HEK293 (cell line): ENCODE results near the gene LSS.
"Not testable (repeated sequence)": the region's sequence is repeated elsewhere in the genome, so short reads cannot be mapped to it uniquely, and the experiment has no call there.

Source experiments
- CTCF ChIA-PET: fragments of 350-600 bp; formaldehyde crosslinking; extraction: SDS; loops from one replicate; lab custom pipeline; 2021; ENCODE audit warnings: antibody characterized with exemption; lab: Yijun Ruan, JAX
- POLR2A ChIA-PET: fragments of 300-600 bp; formaldehyde crosslinking; extraction: SDS; loops from one replicate; lab custom pipeline; 2020; ENCODE audit warnings: antibody characterized with exemption, inconsistent platforms; lab: Yijun Ruan, JAX
- H3K27ac ChIP-seq: fragments of 200-500 bp; sonication (Bioruptor generic); 2 replicates; pipeline ENCODE4 v1.5.1; 2014; ENCODE audit warnings: low read depth, low read length, control low read depth, inconsistent platforms; ENCODE audit errors: extremely low read depth
- H3K36me3 ChIP-seq, 2 experiments: fragments of 200-500 bp in 1 of 2; sonication (Bioruptor generic) in 1 of 2; 1 replicate in 1 of 2; 2 replicates in 1 of 2; pipeline ENCODE4 v1.5.1; 2014 to 2017; ENCODE audit warnings: inconsistent platforms in 2 of 2, low read length in 2 of 2; ENCODE audit not compliant: control insufficient read depth in 2 of 2, insufficient read depth in 1 of 2
- H3K4me1 ChIP-seq: fragments of 200-500 bp; sonication (Bioruptor generic); 2 replicates; pipeline ENCODE4 v1.5.1; 2014; ENCODE audit warnings: mild to moderate bottlenecking, low read length, inconsistent platforms; ENCODE audit not compliant: control insufficient read depth, insufficient read depth
- H3K4me3 ChIP-seq: 2 replicates; pipeline ENCODE4 v1.5.1; 2011; ENCODE audit warnings: low read depth, mild to moderate bottlenecking, control low read depth, low read length, moderate library complexity
- H3K9me3 ChIP-seq: fragments of 200-500 bp; sonication (Bioruptor generic); 2 replicates; pipeline ENCODE4 v1.5.1; 2014; ENCODE audit warnings: low read depth, low read length, inconsistent platforms; ENCODE audit not compliant: control insufficient read depth, insufficient read depth
- CTCF ChIP-seq: fragments of 450-650 bp; formaldehyde crosslinking; IDR thresholded peaks from 2 replicates; pipeline ENCODE4 v1.5.1; 2016; ENCODE audit warnings: missing biosample characterization, missing genetic modification characterization
- EGR2 ChIP-seq: fragments of 450-650 bp; formaldehyde crosslinking; IDR thresholded peaks from 2 replicates; pipeline ENCODE4 v1.5.1; 2016; ENCODE audit warnings: low read depth, missing biosample characterization, missing genetic modification characterization
- ZBTB44 ChIP-seq: fragments of 450-650 bp; IDR thresholded peaks from 2 replicates; pipeline ENCODE4 v1.5.1; 2018; ENCODE audit warnings: missing biosample characterization, mild to moderate bottlenecking, missing genetic modification characterization
- ZFHX2 ChIP-seq: fragments of 450-650 bp; formaldehyde crosslinking; conservative IDR thresholded peaks from 2 replicates; pipeline ENCODE4 v1.5.1; 2016; ENCODE audit warnings: missing biosample characterization, missing genetic modification characterization
- ZNF146 ChIP-seq: fragments of 450-650 bp; formaldehyde crosslinking; IDR thresholded peaks from 2 replicates; pipeline ENCODE4 v1.5.1; 2016; ENCODE audit warnings: missing biosample characterization, missing genetic modification characterization
- ZNF394 ChIP-seq: fragments of 450-650 bp; formaldehyde crosslinking; IDR thresholded peaks from 2 replicates; pipeline ENCODE4 v1.5.1; 2016; ENCODE audit warnings: missing biosample characterization, missing genetic modification characterization, mild to moderate bottlenecking, moderate library complexity, borderline replicate concordance
- ZNF513 ChIP-seq: fragments of 450-650 bp; IDR thresholded peaks from 2 replicates; pipeline ENCODE4 v1.5.1; 2018; ENCODE audit warnings: missing biosample characterization, missing genetic modification characterization
- ZNF521 ChIP-seq: fragments of 450-650 bp; formaldehyde crosslinking; IDR thresholded peaks from 2 replicates; pipeline ENCODE4 v1.5.1; 2017; ENCODE audit warnings: missing biosample characterization, mild to moderate bottlenecking, missing genetic modification characterization
- ZNF549 ChIP-seq: fragments of 450-650 bp; IDR thresholded peaks from 2 replicates; pipeline ENCODE4 v1.5.1; 2018; ENCODE audit warnings: missing biosample characterization, missing genetic modification characterization, mild to moderate bottlenecking, inconsistent platforms, moderate library complexity

The LSS gene

GRCh38 chr21:46200877-46201803 is 27.4 kb downstream of the LSS start:
- H3K4me1 ChIP-seq, H3K9me3 ChIP-seq, H3K4me3 ChIP-seq, H3K27ac ChIP-seq, POLR2A ChIA-PET: not testable (repeated sequence)
- CTCF ChIA-PET, result interaction anchor here (0.6 kb wide), 1 partner anchor 234 kb away, joined by 5 read pairs; no protein-coding TSS in a partner anchor
- peak; percentile 81 for TF ChIP-seq EGR2 (tag by site-specific recombination)
- peak; percentile 73 for TF ChIP-seq ZFHX2
- H3K36me3 ChIP-seq, result peaks cover 35 to 39% of the 10 kb centered on the region in 2 experiments

- H3K36me3 ChIP-seq, result peaks cover 35 to 40% of the 10 kb centered on the region in 2 experiments
- H3K27ac ChIP-seq, result no peak overlapping the region
- ChIA-PET CTCF (interaction anchor here (0.8 kb wide), 1 partner anchor 56 kb away, joined by 3 read pairs; no protein-coding TSS in a partner anchor), POLR2A (no interaction called here)
- H3K4me3 ChIP-seq, result no peak overlapping the region
- H3K4me1 ChIP-seq, result no peaks in the 10 kb centered on the region
- TF ChIP-seq ZNF549 (no peak), ZNF146 (tag by site-specific recombination) (peak; percentile 81)
- H3K9me3 ChIP-seq, result no peaks in the 10 kb centered on the region
These were observed 28.9 kb downstream of the LSS start for GRCh38 chr21:46199436-46200373.

GRCh38 chr21:46196733-46197132 is 31.8 kb downstream of the LSS start:
- no peaks in the 10 kb centered on the region for H3K9me3 ChIP-seq
- no peak for TF ChIP-seq ZNF513 (tag by site-specific recombination)
- no peaks in the 10 kb centered on the region for H3K4me1 ChIP-seq
- H3K36me3 ChIP-seq, result peaks cover 19 to 60% of the 10 kb centered on the region in 2 experiments; a peak in 2 of 3 replicates
- POLR2A ChIA-PET, result no interaction called here
- no peak overlapping the region for H3K4me3 ChIP-seq
- H3K27ac ChIP-seq, result no peak overlapping the region
- CTCF ChIA-PET, result no interaction called here

- POLR2A ChIA-PET, result no interaction called here
- no peaks in the 10 kb centered on the region for H3K9me3 ChIP-seq
- TF ChIP-seq CTCF, result no peak
- no peak for TF ChIP-seq ZNF394 (tag by site-specific recombination)
- no peak for TF ChIP-seq ZBTB44
- TF ChIP-seq ZNF521 (tag by site-specific recombination), result no peak
- TF ChIP-seq, all 188 proteins: peak for 0
- Histone ChIP-seq H3K36me3 (peaks cover 19 to 61% of the 10 kb centered on the region in 2 experiments; a peak in 2 of 3 replicates), H3K4me3 (no peak overlapping the region), H3K4me1 (no peaks in the 10 kb centered on the region), H3K27ac (no peak overlapping the region)
- CTCF ChIA-PET, result no interaction called here
These were observed 32.9 kb downstream of the LSS start for GRCh38 chr21:46195595-46196195.
